ENCODE results near the gene PCDH17. TPM values are rescaled to one million over a fixed set of nuclear protein-coding genes. Genes with fewer than 3 reads are reported as not detected.

PCDH17 gene
- total RNA-seq, 1 experiment from 2014 or later = not detected

DNA sequence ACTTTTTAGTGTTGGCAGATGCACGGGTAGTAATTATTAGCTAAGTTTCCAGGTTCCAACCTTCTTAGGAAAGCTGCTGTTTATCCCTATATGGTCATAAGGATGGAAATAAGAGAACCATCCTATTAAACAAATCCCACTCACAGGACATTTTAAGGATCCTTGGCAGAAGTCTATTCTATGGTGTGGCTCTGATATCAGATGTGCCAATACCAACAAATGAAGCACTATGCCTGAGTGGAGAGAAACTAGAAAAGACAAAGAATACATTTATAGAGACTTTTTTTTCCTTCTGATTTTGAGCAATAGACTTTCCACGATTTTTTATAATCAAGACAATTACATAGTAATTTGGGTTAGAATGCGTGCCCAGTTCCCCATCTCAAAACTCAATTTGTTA is 12.6 kb downstream of the PCDH17 start:
- BruUV-seq (replicated peaks) = no TSS peak
- TF ChIP-seq EZH2 (IDR thresholded peaks at IDR 0.05; ENCODE audit: low read depth) = no peak
- TF ChIP-seq, protein P1, sequence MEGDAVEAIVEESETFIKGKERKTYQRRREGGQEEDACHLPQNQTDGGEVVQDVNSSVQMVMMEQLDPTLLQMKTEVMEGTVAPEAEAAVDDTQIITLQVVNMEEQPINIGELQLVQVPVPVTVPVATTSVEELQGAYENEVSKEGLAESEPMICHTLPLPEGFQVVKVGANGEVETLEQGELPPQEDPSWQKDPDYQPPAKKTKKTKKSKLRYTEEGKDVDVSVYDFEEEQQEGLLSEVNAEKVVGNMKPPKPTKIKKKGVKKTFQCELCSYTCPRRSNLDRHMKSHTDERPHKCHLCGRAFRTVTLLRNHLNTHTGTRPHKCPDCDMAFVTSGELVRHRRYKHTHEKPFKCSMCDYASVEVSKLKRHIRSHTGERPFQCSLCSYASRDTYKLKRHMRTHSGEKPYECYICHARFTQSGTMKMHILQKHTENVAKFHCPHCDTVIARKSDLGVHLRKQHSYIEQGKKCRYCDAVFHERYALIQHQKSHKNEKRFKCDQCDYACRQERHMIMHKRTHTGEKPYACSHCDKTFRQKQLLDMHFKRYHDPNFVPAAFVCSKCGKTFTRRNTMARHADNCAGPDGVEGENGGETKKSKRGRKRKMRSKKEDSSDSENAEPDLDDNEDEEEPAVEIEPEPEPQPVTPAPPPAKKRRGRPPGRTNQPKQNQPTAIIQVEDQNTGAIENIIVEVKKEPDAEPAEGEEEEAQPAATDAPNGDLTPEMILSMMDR (conservative IDR thresholded peaks at IDR 0.05) = no peak
- Histone ChIP-seq H4K20me1 (ENCODE audit: insufficient read depth) (no peaks in the 10 kb centered on the region; the same call in 1 of the 2 replicates), H3K9me2 (ENCODE audit: insufficient read depth) (no peaks in the 10 kb centered on the region), H2AFZ (no peak overlapping the region), H3K4me3 (no peak overlapping the region), H3K36me3 (ENCODE audit: low read depth) (no peaks in the 10 kb centered on the region), H3K4me2 (no peak overlapping the region), H3F3A (ENCODE audit: insufficient read depth, low read depth) (no peaks in the 10 kb centered on the region), H3K79me2 (ENCODE audit: low read depth) (no peaks in the 10 kb centered on the region), H3K4me1 (replicated peaks; ENCODE audit: insufficient read depth) (no peaks in the 10 kb centered on the region), H3K27me3 (ENCODE audit: insufficient read depth, low read depth) (no peaks in the 10 kb centered on the region), H3K9me3 (ENCODE audit: insufficient read depth, low read depth) (no peaks in the 10 kb centered on the region), H3K27ac (no peak overlapping the region)
- ChIA-PET CTCF (no interaction called here), POLR2A (ENCODE audit: unreplicated experiment) (no interaction called here)
- intact Hi-C loops (cut with micrococcal nuclease; ENCODE audit: unreplicated experiment) = no loop called here
- DNase-seq = no peak

DNA sequence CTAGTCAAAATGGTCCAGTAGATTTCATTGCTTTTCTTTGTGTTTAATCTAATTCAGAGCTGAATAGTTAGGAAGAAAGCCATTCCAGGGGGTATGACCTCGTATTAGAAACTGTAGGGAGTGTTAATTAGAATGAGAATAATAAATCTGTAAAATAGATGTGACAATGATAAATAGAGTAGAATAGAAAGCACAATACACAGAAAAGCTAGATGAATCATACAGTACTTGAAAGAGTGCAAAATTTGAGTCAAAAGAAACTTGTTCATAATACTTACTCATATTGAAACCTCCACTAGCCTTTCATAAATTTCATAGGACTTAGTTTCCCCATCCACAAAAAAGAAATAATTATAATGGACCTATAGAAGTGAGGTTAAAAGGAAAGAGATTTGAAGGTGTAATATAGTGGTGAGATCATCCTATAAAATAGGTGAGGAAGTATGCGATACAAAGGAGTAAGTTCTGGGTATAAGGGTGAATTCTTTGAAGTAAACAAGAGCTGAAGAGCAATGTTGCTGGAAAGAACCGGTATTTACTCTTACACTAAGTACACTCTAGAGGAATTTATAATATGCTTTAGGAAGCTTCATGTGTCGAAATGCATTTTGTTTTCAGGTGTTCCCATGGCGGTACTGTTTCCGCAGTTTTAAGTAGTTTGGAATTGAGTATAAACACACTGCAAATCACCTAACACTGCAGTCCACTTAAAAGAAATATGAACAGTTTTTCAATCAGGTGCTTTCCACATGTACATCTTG is 21.9 kb downstream of the PCDH17 start:
- no peak overlapping the region for H3K27ac ChIP-seq
- no peak for TF ChIP-seq EZH2 (IDR thresholded peaks at IDR 0.05; ENCODE audit: low read depth)
- TF ChIP-seq, protein P1 (conservative IDR thresholded peaks at IDR 0.05) = no peak
- no TSS peak for BruUV-seq (replicated peaks)
- H3K4me3 ChIP-seq = no peak overlapping the region
- no peaks in the 10 kb centered on the region for H3F3A ChIP-seq (ENCODE audit: insufficient read depth, low read depth)
- H3K27me3 ChIP-seq (ENCODE audit: insufficient read depth, low read depth) = no peaks in the 10 kb centered on the region
- H3K36me3 ChIP-seq (ENCODE audit: low read depth) = no peaks in the 10 kb centered on the region
- POLR2A ChIA-PET (ENCODE audit: unreplicated experiment) = no interaction called here
- H2AFZ ChIP-seq = no peak overlapping the region
- CTCF ChIA-PET = no interaction called here
- no peak for DNase-seq
- H4K20me1 ChIP-seq (ENCODE audit: insufficient read depth) = no peaks in the 10 kb centered on the region
- no peak overlapping the region for H3K4me2 ChIP-seq
- H3K9me2 ChIP-seq (ENCODE audit: insufficient read depth) = no peaks in the 10 kb centered on the region
- no peaks in the 10 kb centered on the region; the same call in 1 of the 2 replicates for H3K9me3 ChIP-seq (ENCODE audit: insufficient read depth, low read depth)
- intact Hi-C loops (cut with micrococcal nuclease; ENCODE audit: unreplicated experiment) = no loop called here
- no peaks in the 10 kb centered on the region for H3K79me2 ChIP-seq (ENCODE audit: low read depth)
- no peaks in the 10 kb centered on the region for H3K4me1 ChIP-seq (replicated peaks; ENCODE audit: insufficient read depth)

DNA sequence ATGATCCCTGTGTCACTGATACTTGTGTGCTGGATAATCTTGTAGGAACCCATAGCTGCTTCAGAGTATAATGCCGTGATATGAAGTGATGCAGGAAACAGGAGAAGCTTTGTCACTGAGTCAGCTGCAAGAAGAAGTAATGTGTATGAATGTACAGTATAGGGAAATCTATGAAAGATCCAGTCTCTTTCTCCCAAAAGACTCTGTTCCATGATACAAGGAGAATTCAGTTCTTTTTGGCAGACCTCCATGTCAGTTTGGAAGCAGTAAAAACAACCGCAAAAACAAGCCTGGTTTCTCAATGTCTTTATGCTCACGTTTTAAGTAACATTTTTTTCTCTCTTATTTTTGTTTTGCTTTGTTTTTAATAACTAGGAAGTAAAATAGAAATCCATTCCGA is 33.9 kb downstream of the PCDH17 start:
- intact Hi-C loops (cut with micrococcal nuclease; ENCODE audit: unreplicated experiment) = no loop called here
- no peak overlapping the region for H2AFZ ChIP-seq
- no peaks in the 10 kb centered on the region for H3K4me1 ChIP-seq (replicated peaks; ENCODE audit: insufficient read depth)
- H3K9me3 ChIP-seq (ENCODE audit: insufficient read depth, low read depth) = no peaks in the 10 kb centered on the region
- no TSS peak for BruUV-seq (replicated peaks)
- POLR2A ChIA-PET (ENCODE audit: unreplicated experiment) = no interaction called here
- TF ChIP-seq EZH2 (IDR thresholded peaks at IDR 0.05; ENCODE audit: low read depth) = no peak
- TF ChIP-seq, protein P1 (conservative IDR thresholded peaks at IDR 0.05) = no peak
- H3K4me2 ChIP-seq = no peak overlapping the region
- H3K9me2 ChIP-seq (ENCODE audit: insufficient read depth) = no peaks in the 10 kb centered on the region
- no peaks in the 10 kb centered on the region for H3K27me3 ChIP-seq (ENCODE audit: insufficient read depth, low read depth)
- DNase-seq = no peak
- CTCF ChIA-PET = no interaction called here
- H3F3A ChIP-seq (ENCODE audit: insufficient read depth, low read depth) = no peaks in the 10 kb centered on the region
- no peaks in the 10 kb centered on the region for H3K36me3 ChIP-seq (ENCODE audit: low read depth)
- H3K4me3 ChIP-seq = no peak overlapping the region
- H3K27ac ChIP-seq = no peak overlapping the region
- H4K20me1 ChIP-seq (ENCODE audit: insufficient read depth) = no peaks in the 10 kb centered on the region
- H3K79me2 ChIP-seq (ENCODE audit: low read depth) = no peaks in the 10 kb centered on the region

Measured in PC-9 (cell line).